Colon (tissue), 2 donors: ENCODE data around the gene NFATC3.

Experiments used
- FAIRE-seq: peaks from 2 replicates; lab custom pipeline; 2012; peaks lifted over from hg19 to GRCh38; lab: Jason Lieb, UNC
- donor health status: control.
- donor health status: control.

NFATC3 gene

DNA sequence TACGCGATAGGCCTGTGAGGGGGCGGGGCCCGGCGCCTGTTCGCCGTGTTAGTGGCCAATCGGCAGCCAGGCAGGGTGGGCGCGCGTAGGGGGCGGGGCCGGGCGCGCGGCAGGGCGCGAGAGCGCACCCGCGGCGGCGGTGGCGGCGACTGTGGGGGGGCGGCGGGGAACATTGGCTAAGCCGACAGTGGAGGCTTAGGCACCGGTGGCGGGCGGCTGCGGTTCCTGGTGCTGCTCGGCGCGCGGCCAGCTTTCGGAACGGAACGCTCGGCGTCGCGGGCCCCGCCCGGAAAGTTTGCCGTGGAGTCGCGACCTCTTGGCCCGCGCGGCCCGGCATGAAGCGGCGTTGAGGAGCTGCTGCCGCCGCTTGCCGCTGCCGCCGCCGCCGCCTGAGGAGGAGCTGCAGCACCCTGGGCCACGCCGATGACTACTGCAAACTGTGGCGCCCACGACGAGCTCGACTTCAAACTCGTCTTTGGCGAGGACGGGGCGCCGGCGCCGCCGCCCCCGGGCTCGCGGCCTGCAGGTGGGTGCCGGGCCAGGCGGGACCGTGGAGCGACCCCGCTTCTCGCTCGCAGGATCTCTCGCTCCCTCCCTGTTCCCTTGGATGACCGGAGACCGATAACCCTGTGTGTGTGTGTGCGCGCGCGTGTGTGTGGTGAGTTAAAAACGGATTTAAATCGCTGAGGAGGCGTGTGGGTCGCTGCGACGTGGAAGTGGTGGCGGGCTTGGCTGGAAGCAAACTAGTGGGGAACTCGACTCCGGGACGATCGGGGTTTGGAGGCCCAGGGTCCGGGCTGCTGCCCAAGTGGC is at the start of gene NFATC3:
NFATC3 (plus strand) TSS at position 112 of the 813 bp plus-strand sequence; CDS start at position 424, 312 bp downstream.
- no peak for FAIRE-seq

DNA sequence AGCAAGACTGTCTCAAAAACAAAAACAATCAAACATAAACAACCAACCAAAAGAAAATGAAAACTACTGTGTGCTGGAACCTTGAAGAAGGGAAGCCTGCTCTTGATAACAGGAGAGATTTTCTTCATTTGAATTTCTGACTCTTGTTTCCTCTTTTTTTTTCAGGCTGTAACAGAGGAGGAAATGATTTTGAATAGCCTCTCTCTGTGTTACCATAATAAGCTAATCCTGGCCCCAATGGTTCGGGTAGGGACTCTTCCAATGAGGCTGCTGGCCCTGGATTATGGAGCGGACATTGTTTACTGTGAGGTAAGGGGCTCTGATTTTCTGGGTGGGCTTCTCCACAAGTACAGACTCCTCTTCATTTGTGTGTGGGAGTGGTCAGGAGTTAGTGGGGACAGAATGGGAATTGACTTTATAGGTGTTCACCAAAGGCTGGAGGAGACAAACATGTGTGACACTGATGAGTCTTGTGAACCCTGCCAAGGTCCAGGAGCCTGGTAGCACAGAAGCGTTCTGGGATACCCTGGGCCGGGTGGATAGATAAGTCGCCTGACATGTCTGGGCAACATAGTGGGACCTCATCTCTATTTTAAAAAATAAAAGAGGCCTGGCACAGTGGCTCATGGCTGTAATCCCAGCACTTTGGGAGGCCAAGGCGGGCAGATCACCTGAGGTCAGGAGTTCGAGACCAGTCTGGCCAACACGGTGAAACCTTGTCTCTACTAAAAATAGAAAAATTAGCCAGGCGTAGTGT is 47.2 kb upstream of the NFATC3 start:
- no peak for FAIRE-seq

DNA sequence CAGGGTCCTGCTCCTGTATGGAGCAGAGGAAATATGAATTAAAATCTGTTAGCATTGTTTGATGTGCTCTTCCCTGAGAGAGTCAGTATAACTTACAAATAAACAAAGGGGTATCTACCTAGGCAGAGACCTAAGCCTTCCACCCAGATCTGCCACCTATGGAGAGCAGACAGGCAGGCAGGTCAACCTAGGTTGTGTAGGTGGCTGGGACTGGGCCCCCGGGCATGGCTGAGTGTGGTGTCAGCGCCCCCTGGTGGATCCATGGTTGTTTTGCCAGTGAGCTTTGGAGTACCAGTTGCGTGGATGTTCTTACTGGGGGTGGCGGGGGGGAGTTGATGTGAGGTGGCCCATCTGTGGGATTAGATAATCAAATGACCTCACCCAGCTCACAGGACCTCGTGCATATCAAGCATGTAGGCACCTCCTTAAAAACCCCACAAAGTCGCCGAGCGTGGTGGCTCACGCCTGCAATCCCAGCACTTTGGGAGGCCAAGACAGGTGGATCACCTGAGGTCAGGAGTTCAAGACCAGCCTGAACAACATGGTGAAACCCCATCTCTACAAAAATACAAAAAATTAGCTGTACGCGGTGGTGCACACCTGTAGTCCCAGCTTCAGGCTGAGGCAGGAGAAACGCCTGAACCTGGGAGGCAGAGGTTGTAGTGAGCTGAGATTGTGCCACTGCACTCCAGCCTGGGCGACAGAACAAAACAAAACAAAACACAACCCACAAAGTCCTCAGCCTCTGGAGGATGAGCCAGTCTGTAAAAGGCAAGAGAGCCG is 44.5 kb upstream of the NFATC3 start:
- FAIRE-seq: no peak

GRCh38 chr16:68041783-68042182 is 43.4 kb upstream of the NFATC3 start:
- no peak for FAIRE-seq

- FAIRE-seq: no peak
Observed at GRCh38 chr16:68046106-68046505, 39.1 kb upstream of the NFATC3 start.

DNA sequence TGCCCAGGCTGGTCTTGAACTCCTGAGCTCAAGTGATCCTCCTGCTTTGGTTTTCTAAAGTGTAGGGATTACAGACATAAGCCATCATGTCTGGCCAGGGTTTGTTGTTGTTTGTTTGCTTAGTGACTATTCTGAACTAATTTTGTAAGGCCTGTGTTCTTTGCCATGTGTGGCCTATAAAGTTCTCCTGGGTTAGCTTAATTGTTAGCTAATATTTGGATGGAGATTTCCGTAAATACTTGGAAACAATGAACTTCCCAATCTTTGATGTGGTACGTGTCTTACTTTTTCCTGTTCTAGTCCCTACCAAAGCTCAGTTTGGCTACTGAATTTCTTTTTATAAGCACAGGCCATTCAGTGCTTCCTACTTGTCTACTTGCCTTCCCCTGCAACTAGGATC is 37.2 kb upstream of the NFATC3 start:
- no peak for FAIRE-seq

DNA sequence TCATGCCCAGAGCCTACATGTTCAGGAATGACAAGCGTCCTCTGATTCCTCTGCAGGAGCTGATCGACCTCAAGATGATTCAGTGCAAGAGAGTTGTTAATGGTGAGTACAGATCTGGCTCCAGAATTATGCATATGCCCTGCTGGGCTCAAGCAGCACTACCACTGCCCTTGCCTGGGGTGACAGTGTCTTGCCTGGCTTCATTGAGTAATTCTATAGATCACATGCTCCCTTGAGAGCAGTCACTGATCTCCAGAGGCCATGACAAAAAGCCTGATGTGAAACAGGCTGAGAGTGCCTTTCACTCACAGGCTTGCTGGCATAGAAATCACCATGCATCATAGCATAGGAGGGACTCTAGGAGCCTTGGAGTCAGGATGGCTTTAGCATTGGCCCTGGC is 35.7 kb upstream of the NFATC3 start:
- no peak for FAIRE-seq

GRCh38 chr16:68055395-68055794 is 29.8 kb upstream of the NFATC3 start:
- no peak for FAIRE-seq

DNA sequence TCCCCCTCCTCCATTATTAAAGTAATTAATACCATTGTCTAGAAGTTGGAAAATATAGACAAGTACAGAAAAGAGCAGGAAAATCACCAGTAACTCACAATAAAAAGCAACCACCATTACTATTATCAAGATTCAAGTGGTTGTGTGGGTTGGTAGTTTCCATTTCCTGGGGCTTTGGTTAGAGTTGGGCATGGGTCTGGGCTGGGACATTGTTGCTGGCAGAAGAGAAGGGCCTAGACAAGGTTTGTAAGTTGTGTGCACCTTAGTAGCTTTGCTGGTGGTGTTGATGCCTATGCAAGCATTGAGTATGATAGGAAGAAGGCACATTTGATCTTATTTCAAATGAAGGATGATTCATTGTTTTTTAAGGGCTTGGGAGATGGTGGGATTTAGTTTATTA is 25.4 kb upstream of the NFATC3 start:
- FAIRE-seq: no peak

- no peak for FAIRE-seq
Observed at GRCh38 chr16:68061396-68061795, 23.8 kb upstream of the NFATC3 start.

DNA sequence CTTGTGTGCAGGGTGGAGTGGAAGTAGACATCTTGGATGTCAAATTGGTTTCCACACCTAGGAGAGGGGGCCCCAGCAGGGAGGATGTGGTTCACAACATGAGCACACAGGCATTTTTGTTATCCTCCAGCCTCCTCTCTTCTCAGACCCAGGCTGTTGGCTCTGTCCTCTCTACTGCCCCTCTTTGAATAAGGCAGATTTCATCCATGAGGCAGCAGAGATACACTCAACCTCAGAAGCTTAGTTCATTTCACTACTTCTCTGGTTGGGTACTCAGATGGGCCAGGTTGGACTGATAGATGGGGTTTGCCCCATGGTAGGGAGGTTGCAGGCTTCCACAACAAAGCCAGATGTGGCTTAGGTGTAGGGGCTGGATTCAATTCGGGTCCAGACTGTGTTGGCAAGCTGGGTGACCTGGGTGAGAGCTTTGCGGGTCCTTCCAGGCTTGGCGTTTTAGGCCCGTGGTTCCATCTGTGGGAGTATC is 22.2 kb upstream of the NFATC3 start:
- FAIRE-seq: no peak

DNA sequence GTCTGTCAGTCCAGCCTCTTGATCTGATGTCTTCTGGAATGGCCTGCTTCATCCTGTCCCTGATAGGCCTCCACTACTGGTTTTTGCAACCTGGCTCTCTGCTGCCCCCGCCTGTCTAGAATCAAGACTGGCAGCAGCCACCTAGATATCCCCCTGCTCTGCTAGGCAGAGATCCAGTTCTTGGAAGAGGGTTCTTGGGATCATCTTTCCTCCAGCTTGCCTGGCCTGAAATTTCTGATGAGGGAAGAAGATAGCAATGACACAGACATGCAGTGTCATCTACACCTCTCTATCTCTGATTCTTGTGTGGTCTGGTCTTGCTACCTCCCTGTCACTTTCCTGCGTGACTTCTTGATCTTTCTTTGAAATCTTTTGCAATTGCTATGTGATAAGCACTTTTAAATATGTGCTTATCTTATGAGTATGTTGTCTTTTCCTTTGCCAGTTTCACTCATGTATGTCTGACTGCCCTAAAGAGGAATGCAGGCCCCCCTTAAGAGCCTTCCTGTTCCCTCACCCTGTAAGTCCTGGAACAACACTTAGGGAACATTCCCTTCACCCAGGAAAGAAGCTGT is 20.3 kb upstream of the NFATC3 start:
- FAIRE-seq: no peak

DNA sequence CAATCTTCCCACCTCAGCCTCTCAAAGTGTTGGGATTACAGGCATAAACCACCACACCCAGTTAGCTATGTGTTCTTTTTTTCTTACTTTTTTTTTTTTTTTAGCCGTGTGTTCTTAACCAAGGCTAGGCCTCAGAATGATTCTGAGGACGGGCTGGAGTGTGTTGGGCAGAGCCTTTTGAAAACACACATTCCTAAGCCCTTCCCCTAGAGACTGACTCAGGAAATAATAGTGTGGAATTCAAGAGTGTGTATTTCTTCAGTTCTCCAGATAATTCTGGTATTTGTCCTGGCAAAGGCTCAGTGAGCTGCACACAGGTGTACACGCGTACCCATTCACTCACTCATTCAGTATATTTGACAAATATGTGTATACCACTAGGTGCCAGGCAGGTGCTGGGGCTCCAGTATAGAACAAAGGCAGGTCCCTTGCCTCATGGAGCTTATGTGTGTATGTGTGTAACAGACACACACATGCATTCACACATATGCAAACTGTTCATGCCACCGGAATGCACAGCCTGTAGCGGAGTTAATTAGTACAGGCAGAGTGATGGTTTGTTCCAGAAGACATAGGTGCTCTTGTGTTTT is 19.4 kb upstream of the NFATC3 start:
- FAIRE-seq: no peak

DNA sequence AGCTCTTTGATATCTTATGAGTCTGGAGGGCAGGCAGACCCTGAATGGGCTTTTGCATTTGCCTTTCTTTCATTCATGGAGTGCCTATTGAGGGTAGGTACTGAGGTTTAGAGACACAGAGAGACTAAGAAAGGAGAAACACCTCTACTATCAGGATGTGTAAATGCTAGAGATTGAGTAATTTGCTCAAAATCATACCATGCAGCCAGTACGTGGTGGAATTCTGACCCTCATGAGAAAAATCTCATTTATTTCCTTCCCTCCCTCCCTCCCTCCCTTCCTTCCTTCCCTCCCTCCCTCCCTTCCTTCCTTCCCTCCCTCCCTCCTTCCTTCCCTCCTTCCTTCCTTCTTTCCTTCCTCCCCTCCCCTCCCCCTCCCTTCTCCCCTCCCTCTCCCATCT is 18.4 kb upstream of the NFATC3 start:
- no peak for FAIRE-seq

DNA sequence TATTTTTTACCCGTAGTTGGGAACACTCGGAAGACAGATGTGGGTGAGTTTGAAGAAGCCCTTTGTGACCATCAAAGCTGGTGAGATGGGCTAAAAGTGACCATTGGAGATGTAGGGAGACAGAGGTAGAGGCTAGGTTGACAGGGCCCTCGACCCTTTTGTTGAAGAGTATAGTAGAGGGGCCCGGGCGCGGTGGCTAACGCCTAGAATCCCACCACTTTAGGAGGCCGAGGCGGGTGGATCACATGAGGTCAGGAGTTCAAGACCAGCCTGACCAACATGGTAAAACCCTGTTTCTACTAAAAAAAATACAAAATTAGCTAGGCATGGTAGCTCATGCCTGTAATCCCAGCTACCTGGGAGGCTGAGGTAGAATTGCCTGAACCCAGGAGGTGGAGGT is 16.2 kb upstream of the NFATC3 start:
- no peak for FAIRE-seq

GRCh38 chr16:68069511-68070248 is 15.5 kb upstream of the NFATC3 start:
- FAIRE-seq: no peak

DNA sequence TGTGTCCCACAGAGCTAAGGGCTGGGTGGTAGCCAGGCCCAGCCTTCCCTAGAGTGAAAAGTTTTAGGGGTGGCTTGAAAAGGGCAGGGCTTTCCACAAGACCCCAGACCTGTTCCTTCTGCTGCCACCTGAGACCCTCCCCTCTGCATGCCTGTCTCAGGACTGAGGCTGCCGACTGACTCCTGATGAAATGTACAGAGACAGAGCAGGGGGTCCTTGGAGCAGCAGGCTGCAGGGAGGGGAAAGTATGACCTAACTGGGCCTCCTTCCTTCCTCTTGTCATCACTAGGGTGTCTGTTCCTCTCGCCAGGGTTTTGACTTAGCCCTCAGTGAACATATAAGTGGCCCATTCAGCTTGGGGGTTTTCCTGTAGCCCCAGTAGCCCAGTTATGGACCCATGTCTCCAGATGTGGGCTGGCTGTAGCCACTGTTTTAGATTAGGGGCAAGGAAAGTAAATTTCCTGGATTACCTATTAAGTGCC is 14.9 kb upstream of the NFATC3 start:
- FAIRE-seq: no peak

GRCh38 chr16:68070806-68071517 is 14.2 kb upstream of the NFATC3 start:
- FAIRE-seq: no peak

DNA sequence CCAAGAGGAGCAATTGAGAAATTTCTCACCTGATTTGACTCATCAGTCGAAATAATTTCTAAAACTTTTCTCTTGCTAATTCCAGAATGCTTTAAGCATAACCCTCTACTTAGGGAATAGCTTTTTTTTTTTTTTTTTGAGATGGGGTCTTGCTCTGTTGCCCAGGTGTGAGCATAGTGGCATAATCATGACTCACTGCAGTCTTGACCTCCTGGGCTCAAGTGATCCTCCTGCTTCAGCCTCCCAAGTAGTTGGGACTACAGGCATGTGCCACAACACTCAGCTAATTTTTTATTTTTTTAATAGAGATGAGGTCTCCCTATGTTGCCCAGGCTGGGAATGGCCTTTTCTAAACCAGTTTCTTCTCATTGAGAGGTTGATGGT is 13.7 kb upstream of the NFATC3 start:
- no peak for FAIRE-seq

DNA sequence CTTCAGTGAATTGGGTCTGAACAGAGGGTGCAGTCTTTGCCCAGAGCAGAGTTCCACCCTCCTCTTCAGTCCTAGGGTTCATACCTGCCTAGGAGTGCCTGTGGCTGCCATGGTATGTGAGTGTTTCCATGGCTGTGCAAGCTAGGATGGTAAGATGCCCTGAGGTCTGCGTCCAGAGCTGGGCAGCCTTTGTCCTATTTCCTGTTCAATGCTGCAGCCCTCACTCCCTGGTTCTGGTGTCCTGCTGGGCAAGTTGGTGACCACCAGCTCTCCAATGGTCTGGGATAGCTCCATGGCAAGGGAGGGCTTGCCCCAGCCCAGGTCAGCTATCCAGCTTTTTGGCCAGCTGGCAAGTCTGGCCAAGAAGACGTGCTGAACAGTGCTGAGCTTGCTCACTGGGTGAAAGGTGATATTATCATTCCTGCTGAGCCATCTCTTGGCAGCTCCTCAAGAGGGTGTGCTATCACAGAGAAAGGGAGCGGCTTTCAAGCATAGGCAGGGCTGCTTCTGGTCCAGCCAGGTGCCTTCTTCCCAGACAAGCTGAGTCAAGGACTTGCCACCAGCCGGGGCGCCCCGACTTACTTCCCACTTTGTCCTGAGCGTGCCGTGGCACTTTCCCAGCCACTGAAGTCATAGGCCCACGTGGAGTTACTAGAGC is 13.0 kb upstream of the NFATC3 start:
- FAIRE-seq: no peak
